GM19468 (cell line): ENCODE results near the gene KIF3B.

ENCODE experiments used
- ATAC-seq: cut with Tn5 transposase; IDR thresholded peaks from one replicate; pipeline ENCODE4 v1.9.1; 2021; ENCODE audit warnings: mild to moderate bottlenecking, moderate library complexity, moderate number of reproducible peaks; ENCODE audit not compliant: unreplicated experiment; ENCODE audit errors: extremely low read depth

KIF3B gene

GRCh38 chr20:32277361-32278198, at the start of gene KIF3B:
TSS of gene KIF3B (plus strand) at chr20:32277651. CDS start at chr20:32309778, 32,127 bp downstream.
- ATAC-seq, result no peak

- ATAC-seq, result no peak
Observed at GRCh38 chr20:32227744-32228688, 49.4 kb upstream of the KIF3B start.

GRCh38 chr20:32229251-32229747, 48.2 kb upstream of the KIF3B start:
- ATAC-seq, result no peak

GRCh38 chr20:32230707-32231106, 46.7 kb upstream of the KIF3B start:
- no peak for ATAC-seq

- ATAC-seq, result no peak
Observed at GRCh38 chr20:32231245-32231644, 46.2 kb upstream of the KIF3B start.

- ATAC-seq, result no peak
Observed at GRCh38 chr20:32231847-32232246, 45.6 kb upstream of the KIF3B start.

GRCh38 chr20:32232326-32232886, 45.0 kb upstream of the KIF3B start:
- ATAC-seq, result no peak

GRCh38 chr20:32233286-32233685, 44.2 kb upstream of the KIF3B start:
- no peak for ATAC-seq

- no peak for ATAC-seq
Observed at GRCh38 chr20:32234135-32234808, 43.2 kb upstream of the KIF3B start.

- no peak for ATAC-seq
Observed at GRCh38 chr20:32235331-32236047, 42.0 kb upstream of the KIF3B start.

GRCh38 chr20:32236048-32236533, 41.4 kb upstream of the KIF3B start:
- ATAC-seq, result no peak

- ATAC-seq, result no peak
Observed at GRCh38 chr20:32236819-32237218, 40.6 kb upstream of the KIF3B start.

GRCh38 chr20:32237419-32237818, 40.0 kb upstream of the KIF3B start:
- ATAC-seq, result no peak

GRCh38 chr20:32238483-32239425, 38.7 kb upstream of the KIF3B start:
- ATAC-seq, result no peak

GRCh38 chr20:32240205-32240604, 37.2 kb upstream of the KIF3B start:
- no peak for ATAC-seq

- no peak for ATAC-seq
Observed at GRCh38 chr20:32241807-32242206, 35.6 kb upstream of the KIF3B start.

GRCh38 chr20:32244150-32244823, 33.2 kb upstream of the KIF3B start:
- ATAC-seq, result no peak

- no peak for ATAC-seq
Observed at GRCh38 chr20:32244959-32245358, 32.5 kb upstream of the KIF3B start.
